VCaP (cell line): ENCODE results near the gene PIK3AP1.
A peak's percentile ranks its signal among the peaks of the same experiment; 100 is the strongest.

Experiments
- H3K27ac ChIP-seq: fragments of 450-650 bp; 2 replicates; pipeline ENCODE4 v1.5.1; 2017
- TF ChIP-seq, protein P1 (sequence below): fragments of 450-650 bp; conservative IDR thresholded peaks from 2 replicates; pipeline ENCODE4 v1.5.1; 2017; ENCODE audit warnings: mild to moderate bottlenecking, moderate library complexity

Gene PIK3AP1

DNA sequence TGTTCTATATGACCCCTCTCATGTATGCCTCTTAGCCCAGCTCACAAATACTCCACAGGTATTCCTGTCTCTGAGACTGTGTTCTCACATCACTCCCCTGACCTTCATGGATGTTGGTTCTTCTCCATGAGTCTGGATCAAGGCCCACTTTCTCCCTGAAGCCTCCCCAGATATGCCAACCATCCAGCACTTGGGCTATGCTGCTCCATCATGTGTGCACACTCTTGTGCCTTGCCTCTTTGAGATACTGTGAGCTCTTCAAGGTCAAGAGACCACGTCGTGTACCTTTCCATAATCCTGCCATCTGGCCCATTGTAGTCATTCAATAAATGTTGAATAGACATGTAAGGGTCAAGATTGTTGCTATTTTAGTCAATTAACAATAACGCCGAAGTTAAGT, 103.4 kb downstream of the PIK3AP1 start:
- TF ChIP-seq, protein P1, sequence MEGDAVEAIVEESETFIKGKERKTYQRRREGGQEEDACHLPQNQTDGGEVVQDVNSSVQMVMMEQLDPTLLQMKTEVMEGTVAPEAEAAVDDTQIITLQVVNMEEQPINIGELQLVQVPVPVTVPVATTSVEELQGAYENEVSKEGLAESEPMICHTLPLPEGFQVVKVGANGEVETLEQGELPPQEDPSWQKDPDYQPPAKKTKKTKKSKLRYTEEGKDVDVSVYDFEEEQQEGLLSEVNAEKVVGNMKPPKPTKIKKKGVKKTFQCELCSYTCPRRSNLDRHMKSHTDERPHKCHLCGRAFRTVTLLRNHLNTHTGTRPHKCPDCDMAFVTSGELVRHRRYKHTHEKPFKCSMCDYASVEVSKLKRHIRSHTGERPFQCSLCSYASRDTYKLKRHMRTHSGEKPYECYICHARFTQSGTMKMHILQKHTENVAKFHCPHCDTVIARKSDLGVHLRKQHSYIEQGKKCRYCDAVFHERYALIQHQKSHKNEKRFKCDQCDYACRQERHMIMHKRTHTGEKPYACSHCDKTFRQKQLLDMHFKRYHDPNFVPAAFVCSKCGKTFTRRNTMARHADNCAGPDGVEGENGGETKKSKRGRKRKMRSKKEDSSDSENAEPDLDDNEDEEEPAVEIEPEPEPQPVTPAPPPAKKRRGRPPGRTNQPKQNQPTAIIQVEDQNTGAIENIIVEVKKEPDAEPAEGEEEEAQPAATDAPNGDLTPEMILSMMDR: no peak
- peak overlapping the region; percentile 87; the same call in 1 of the 2 replicates for H3K27ac ChIP-seq

DNA sequence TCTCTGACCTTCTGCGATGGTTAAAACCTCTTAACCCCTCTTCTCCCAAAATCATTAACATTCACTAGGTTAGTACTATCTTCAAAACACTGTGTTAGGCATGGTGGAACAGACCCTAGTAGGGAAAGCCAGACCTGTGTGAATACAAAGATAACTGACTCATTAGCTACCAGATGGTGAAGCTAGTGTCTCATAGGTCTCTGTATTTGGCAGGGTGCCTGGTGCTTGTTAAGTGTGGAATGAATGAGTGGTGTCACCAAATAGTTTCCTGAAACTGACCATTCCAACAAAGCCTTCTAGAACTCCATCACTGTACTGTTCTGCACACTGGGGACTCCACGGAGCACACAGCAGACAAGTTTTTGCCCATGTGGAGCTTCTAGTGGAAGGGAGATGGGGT, 105.8 kb downstream of the PIK3AP1 start:
- TF ChIP-seq, protein P1: no peak
- H3K27ac ChIP-seq: no peak overlapping the region

DNA sequence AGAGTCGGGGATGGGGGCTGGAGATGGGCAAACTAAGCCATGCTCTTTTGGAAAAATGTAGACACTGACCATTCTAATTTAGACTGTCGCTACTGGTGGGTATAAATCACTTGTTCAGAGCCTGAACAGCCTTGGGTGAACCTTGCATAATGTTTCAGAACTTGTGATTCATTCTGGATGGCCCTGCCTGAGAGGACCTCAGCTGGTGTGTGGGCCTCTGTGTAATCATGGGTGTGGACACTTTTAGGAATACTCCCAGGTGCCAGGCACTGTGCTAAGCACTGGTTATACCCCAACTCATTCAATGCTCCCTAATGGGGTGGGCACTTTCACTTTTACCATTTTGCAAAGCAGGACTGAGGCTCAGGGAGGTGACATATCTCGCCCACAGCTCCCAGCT, 106.7 kb downstream of the PIK3AP1 start:
- TF ChIP-seq, protein P1: no peak
- H3K27ac ChIP-seq: no peak overlapping the region

DNA sequence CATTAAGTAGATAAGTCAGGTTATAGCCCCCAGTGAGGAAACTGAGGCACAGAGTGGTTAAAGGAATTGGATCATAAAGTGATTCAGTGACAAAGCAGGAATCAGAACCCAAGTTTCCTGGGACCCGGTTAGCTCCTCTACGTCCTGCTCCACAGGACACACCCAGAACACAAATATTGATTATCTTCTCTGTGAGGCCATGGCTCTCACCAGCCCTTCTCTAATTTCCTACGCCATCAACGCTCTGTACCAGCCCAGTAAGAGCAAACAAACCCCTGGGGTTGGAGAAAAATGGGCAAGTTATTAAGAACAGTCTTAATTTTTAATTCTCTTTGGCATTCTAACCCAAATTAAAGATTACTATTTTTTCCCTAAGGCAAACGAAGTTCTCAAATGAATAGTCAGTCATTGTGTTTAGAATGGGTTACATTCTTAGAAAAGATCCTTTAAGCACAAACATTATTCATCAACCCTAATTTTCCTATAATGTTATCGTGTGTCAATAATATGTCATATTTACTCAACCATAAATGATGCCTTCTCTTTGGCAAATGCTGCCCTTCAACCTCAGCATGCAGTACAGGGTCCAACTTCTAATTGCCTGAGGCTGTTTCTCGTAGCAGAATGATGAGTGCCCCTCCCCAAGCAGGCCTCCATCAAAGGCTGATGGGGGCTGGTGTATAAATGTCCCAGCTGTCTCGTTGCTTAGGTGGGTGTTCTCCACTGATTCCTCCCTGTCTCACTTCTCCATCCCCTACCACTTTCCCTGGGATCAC, 108.1 kb downstream of the PIK3AP1 start:
- TF ChIP-seq, protein P1: no peak
- peak overlapping the region; percentile 42 for H3K27ac ChIP-seq

DNA sequence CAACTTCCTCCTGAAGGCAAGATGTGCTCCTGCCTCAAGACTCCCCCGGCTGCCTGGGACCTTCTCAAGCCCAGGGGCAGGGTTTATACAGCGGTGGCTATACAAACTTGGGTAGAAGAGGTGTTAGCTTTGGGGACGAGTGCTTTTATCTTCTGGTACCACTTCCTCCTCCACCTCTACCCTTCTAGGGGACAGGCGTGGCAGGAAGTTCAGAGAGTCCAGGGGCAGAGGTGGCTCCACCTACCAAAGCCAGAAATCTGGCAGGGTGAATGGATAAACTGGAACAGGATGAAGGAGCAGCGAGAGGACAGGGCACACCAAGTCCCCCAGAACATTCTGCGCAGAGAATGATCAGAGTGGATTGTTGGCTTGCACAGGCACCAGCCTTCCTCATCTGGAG, 109.5 kb downstream of the PIK3AP1 start:
- TF ChIP-seq, protein P1: no peak

DNA sequence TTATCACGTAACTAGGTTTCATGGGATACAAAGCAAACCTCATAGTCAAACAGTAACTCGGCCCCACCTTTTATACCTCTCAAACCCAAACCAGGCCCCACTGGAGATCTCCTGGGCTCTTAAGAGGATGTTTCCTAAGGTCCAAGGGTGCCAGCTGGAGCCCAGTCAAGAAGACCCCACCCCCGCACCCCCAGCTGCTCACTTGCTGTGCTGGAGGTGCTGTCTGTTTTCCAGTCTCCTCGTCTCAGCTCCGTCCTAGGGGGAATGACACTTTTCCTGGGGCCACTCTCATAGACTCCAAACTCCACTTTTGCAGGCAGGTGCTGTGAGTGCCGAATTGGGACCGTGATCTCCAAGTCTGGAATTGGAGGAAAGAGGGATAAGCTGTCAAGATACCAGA, 110.8 kb downstream of the PIK3AP1 start:
- no peak overlapping the region for H3K27ac ChIP-seq
- TF ChIP-seq, protein P1: no peak

More for the DNA sequence above, 109.5 kb downstream of the PIK3AP1 start:
- H3K27ac ChIP-seq: no peak overlapping the region

DNA sequence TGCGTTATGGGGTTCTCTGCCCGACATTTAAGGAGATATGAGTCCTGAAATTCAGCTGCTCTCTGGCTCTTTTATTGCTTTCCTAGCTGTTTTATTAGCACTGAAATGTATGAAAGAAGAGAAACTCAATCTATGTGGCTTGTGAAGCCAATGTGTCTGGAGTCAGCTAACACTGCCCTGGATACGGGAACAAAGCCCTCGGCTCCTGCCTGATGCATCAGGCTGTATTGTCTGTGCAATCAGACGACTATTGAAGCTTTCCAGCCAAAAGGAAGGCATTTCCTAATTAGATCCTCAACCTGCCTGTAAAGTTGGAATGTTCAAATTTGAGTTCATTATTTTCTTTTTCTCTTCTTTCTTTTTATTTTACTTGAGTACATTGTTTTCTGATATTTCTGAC, 111.5 kb downstream of the PIK3AP1 start:
- no peak overlapping the region for H3K27ac ChIP-seq
- TF ChIP-seq, protein P1: no peak
